Measurements from ENCODE around the gene AASS.

Gene AASS

DNA sequence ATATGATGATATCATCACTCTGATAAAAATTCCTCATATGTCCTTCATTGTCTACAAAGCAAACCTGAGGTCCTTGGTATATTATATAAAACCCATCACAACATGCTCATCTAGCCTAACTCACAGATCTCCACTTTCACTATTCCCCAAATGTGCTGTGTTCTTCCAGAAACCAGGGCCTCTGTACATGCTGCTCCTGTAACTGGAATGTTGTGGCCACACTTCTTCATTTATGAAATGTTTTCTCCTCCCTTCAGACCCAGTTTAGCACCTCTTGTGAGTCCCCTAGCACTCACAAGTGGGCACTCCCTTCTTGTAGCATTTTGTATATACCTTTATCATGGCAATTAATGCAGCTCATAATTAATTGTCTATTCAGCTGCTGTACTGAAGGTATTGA lies 61.9 kb downstream of the AASS start:
- H3K27me3 Mint-ChIP-seq (ENCODE audit: low read depth): no peaks in the 10 kb centered on the region
- TF ChIP-seq CTCF (IDR thresholded peaks at IDR 0.05; ENCODE audit: unreplicated experiment in 3 of 3): no peak
- no peaks in the 10 kb centered on the region for H3K4me1 Mint-ChIP-seq
- no peaks in the 10 kb centered on the region for H3K9me3 Mint-ChIP-seq
- no peak overlapping the region for H3K4me3 Mint-ChIP-seq
- no peak overlapping the region for H3K27ac Mint-ChIP-seq
- peaks cover 69% of the 10 kb centered on the region for H3K36me3 Mint-ChIP-seq (ENCODE audit: low read depth)

- Mint-ChIP-seq H3K36me3 (ENCODE audit: low read depth) (peaks cover 55% of the 10 kb centered on the region), H3K27me3 (ENCODE audit: low read depth) (no peaks in the 10 kb centered on the region), H3K4me1 (no peaks in the 10 kb centered on the region), H3K9me3 (peaks cover 4% of the 10 kb centered on the region), H3K27ac (no peak overlapping the region), H3K4me3 (no peak overlapping the region)
- no peak for TF ChIP-seq CTCF (IDR thresholded peaks at IDR 0.05; ENCODE audit: unreplicated experiment in 3 of 3)
Observed at GRCh38 chr7:122073635-122074034, 70.4 kb downstream of the AASS start.

GRCh38 chr7:122072924-122073599 lies 71.0 kb downstream of the AASS start:
- Mint-ChIP-seq H3K4me3 (no peak overlapping the region), H3K4me1 (no peaks in the 10 kb centered on the region), H3K27me3 (ENCODE audit: low read depth) (no peaks in the 10 kb centered on the region), H3K9me3 (peaks cover 4% of the 10 kb centered on the region), H3K36me3 (ENCODE audit: low read depth) (peaks cover 51% of the 10 kb centered on the region), H3K27ac (no peak overlapping the region)
- no peak for TF ChIP-seq CTCF (IDR thresholded peaks at IDR 0.05; ENCODE audit: unreplicated experiment in 3 of 3)

DNA sequence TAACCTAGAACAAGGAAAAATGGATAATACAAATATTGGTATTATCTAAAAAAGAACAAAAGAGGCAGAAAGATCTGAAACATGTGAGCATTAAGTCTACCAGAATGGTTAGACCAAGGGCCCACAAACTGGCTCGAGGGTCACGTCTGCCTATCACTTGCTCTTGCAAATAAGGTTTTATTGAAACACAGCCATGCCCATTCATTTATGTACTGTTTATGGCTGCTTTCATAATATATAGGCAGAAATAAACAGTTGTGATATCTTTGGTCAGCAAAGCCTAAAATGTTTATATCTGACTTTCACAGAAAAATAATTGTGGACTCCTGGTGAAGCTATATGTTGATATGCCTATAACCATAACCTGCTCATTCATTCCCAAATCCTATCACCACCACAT lies 71.8 kb downstream of the AASS start:
- Mint-ChIP-seq H3K36me3 (ENCODE audit: low read depth) (peaks cover 43% of the 10 kb centered on the region), H3K9me3 (peaks cover 4% of the 10 kb centered on the region), H3K27ac (no peak overlapping the region), H3K27me3 (ENCODE audit: low read depth) (no peaks in the 10 kb centered on the region), H3K4me3 (no peak overlapping the region), H3K4me1 (no peaks in the 10 kb centered on the region)
- TF ChIP-seq CTCF (IDR thresholded peaks at IDR 0.05; ENCODE audit: unreplicated experiment in 3 of 3): no peak

- no peaks in the 10 kb centered on the region for H3K4me1 Mint-ChIP-seq
- H3K27ac Mint-ChIP-seq: no peak overlapping the region
- peaks cover 29% of the 10 kb centered on the region for H3K36me3 Mint-ChIP-seq (ENCODE audit: low read depth)
- peaks cover 4% of the 10 kb centered on the region for H3K9me3 Mint-ChIP-seq
- H3K27me3 Mint-ChIP-seq (ENCODE audit: low read depth): no peaks in the 10 kb centered on the region
- no peak overlapping the region for H3K4me3 Mint-ChIP-seq
- TF ChIP-seq CTCF (IDR thresholded peaks at IDR 0.05; ENCODE audit: unreplicated experiment in 3 of 3): no peak
Observed at GRCh38 chr7:122070834-122071233, 73.2 kb downstream of the AASS start.

- H3K4me3 Mint-ChIP-seq: no peak overlapping the region
- no peaks in the 10 kb centered on the region for H3K4me1 Mint-ChIP-seq
- TF ChIP-seq CTCF (IDR thresholded peaks at IDR 0.05; ENCODE audit: unreplicated experiment in 3 of 3): no peak
- H3K36me3 Mint-ChIP-seq (ENCODE audit: low read depth): peaks cover 22% of the 10 kb centered on the region
- H3K9me3 Mint-ChIP-seq: no peaks in the 10 kb centered on the region
- no peak overlapping the region for H3K27ac Mint-ChIP-seq
- no peaks in the 10 kb centered on the region for H3K27me3 Mint-ChIP-seq (ENCODE audit: low read depth)
Observed at GRCh38 chr7:122070062-122070461, 74.0 kb downstream of the AASS start.
